GM12874 (cell line): ENCODE data around the gene JAG2.

ENCODE experiments used
- CTCF ChIP-seq: IDR thresholded peaks from 2 replicates; pipeline ENCODE4 v1.5.1; 2011; ENCODE audit warnings: low read depth, mild to moderate bottlenecking, control low read depth, low read length, moderate library complexity; ENCODE audit not compliant: insufficient read depth

JAG2 gene

DNA sequence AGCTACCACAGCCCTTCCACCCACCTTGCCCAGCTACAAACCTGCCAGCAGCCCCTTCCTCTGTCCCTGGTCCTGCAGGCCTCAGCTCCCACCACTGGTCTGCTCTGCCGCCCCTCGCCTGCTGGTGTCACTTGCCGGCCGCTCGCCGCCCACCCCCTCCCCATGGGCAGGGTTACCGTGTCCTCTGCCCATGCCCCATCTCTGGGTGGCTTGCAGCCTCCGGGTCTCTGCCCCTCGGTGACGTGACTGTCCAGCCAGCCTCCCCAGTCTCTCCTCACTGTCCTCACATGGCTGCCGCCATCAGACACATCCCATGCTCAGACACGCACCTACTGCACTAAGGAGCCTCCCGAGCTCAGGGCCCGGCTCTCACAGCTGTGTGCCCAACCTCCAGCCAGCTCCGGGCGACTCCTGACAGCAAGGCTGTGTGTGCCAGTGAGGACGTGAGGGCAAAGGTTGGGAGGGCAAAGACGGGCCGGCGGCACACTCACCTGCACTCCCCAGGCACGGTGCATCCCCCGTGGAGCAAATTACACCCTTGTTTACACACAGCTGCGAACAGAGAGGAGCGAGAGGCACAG is 13.4 kb downstream of the JAG2 start:
- no peak for TF ChIP-seq CTCF

DNA sequence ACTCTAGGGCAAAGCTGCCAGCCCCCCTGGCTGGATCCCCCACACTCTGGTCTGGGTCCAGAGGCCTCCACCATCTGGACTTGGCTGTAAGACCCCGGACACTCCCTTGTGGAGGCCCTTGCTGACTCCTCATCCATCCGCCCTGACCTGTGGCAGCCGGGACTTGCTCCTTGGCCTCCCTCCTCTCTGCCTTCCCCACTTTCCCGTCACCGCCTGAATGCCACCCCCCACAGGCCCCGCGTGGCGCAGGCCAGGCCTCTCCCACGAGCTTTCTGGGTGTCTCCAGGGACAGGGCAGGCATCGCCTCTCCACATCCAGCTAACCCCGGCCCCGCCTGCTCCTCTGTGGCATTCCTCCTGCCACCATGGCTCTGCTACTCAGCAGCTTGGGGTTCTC is 14.1 kb downstream of the JAG2 start:
- no peak for TF ChIP-seq CTCF

DNA sequence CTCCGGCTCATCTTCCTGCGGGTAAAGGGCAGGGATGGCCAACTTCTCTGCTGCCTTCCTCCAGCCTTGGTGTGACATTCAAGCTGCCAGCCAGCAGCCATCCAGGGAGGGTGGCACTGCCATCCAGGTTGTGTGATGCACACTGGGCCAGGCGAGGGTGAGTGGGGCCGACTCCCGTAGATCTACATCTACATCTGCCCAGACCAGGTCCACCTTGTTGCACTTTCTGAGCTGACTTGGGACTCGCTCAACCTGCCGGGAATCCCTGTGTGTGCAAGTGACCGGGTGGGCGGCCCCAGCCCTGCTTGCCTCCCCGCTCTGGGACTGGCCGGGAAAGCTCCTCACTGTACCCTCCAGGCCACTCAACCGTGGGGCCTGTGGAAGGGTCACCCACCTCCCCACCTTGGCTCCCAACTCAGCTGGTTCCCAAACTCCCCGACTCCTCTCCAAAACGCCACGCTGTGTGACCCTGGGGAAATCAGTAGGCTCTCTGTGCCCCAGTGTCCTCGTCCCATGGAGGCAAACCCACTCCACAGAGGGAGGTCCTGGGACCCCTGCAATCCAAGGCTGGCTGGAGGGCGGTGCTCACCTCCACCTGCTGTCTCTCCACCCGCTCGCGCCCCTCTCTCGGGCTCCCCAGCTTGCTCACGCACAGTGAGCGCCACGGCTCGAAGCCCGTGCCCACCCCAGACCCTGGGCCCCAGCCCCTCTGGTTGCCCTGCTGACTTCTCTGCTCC is 14.7 kb downstream of the JAG2 start:
- no peak for TF ChIP-seq CTCF

DNA sequence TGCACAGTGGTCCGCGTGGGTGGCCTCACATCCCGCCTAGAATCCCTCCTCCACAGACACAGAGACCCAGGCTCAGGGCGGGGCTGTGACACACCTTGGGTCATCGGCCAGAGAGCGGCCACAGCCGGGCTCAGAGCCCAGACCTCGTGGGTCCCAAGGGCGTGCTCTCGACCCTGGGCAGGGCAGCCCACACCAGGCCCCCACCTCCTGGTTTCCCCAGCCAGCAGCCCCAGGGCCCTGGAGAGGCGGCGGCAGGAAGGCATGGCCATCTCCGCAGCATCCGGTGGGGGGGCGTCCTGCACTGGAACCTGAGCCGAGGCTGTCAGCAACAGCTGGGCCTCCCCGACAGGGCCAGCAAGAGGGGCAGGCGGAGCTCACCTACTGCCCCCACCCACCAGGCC is 15.2 kb downstream of the JAG2 start:
- no peak for TF ChIP-seq CTCF

DNA sequence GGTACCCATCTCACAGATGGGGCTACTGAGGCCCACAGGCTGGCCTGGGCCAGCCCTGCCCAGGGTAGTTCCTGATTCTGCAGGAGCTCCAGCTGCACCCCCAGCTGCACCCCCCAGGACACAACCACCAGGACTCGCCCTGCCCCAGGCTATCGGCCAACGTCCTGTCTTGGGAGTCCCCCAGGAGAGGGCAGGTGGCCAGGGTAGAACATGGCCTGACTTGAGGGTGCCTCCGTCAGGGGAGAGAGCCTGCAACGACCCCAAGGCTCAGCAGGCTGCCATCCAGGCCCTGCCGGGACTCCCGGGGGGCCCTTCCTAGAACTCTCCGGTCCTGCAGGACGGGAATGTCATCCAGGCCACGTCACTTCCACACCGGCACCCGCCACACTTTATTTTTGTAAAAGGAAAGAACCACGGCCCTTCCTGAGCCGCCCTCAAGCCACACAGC is 15.8 kb downstream of the JAG2 start:
- TF ChIP-seq CTCF, result no peak

- no peak for TF ChIP-seq CTCF
Measured at GRCh38 chr14:105151838-105152793, 16.5 kb downstream of the JAG2 start.

DNA sequence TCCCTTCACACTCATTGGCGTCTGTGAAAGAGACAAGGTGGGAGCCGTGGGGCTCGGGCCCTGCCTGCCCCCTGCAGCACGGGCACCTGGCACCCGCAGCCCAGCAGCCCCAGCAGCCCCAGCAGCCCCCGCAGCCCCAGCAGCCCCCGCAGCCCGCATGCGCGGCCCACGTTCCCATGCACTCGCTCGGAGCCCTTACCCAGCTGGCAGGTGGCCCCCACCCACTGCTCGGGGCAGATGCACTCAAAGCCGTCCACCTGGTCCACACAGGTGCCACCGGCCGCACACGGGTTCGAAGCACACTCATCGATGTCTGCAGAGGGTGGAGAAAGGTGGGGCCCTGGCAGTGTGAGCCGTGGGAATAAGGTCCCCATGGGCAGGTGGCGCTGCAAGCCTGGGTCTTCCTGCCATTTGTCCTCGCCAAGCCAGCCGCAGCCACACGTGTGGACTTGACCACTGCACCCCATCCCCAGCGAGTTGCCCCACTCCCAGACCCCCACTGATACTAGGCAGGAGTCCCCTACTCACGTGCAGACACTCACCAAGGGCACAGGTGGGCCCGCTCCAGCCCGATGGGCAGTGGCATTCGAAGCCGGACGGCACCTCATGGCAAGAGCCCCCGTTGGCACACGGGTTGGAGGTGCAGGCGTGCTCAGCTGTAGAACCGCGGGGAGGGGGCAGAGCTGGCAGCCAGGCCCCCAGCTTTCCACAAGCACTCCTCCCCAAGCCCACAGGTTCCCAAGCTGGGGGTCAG is 17.3 kb downstream of the JAG2 start:
- no peak for TF ChIP-seq CTCF
